NT2/D1 (cell line): ENCODE results near the gene ACBD4.

Experiments used
- SUZ12 ChIP-seq: IDR thresholded peaks from 2 replicates; pipeline ENCODE4 v1.6.1; 2011; ENCODE audit not compliant: insufficient read length, insufficient read depth; ENCODE audit errors: extremely low read depth
- ZNF274 ChIP-seq: IDR thresholded peaks from 2 replicates; pipeline ENCODE4 v1.6.1; 2011; ENCODE audit warnings: mild to moderate bottlenecking, low read depth, low read length

DNA sequence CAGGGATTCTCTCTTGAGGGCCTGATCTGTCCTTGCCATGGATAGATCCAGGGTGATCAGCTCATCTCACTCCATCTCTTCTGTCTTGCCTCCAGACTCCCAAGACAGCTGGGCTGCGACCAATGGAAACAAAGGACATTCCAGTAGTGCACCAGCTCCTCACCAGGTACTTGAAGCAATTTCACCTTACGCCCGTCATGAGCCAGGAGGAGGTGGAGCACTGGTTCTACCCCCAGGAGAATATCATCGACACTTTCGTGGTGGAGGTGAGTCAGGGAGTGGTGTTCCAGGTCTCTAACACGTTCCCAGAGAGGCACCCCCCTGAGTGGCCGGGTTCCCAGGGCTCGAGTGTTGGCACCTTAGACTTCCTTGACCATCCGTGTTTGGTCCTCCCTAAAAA is 32.6 kb upstream of the ACBD4 start:
- TF ChIP-seq ZNF274 = no peak
- no peak for TF ChIP-seq SUZ12
